ENCODE results near the gene ATPAF2. TPM values are rescaled to one million over a fixed set of nuclear protein-coding genes. Genes with fewer than 3 reads are reported as not detected.

ATPAF2 gene
- total and polyA plus RNA-seq, 2 donors (not counting 3 experiments of a cell fraction or from before 2014, with no cell fraction given), result 23.2 to 35.7 TPM

- no peaks in the 10 kb centered on the region for H3K9me3 ChIP-seq (replicated peaks; ENCODE audit: control insufficient read depth, insufficient read depth, low read length)
- no peak overlapping the region for H3K4me3 ChIP-seq (replicated peaks in 1 of 3; ENCODE audit: insufficient read depth in 1 of 3, low read depth in 1 of 3, low read length in 3 of 3)
- intact Hi-C loops (cut with micrococcal nuclease), result no loop called here
- H2AFZ ChIP-seq (ENCODE audit: low read depth, low read length), result no peak overlapping the region
- no peak for TF ChIP-seq CTCF (IDR thresholded peaks at IDR 0.05; ENCODE audit: extremely low read depth in 1 of 2, insufficient read depth in 1 of 2, low read depth in 1 of 2, low read length in 2 of 2)
- TF ChIP-seq GATA2 (IDR thresholded peaks at IDR 0.05; ENCODE audit: insufficient read depth, insufficient read length, low read depth, low read length), result no peak
- TF ChIP-seq EZH2 (IDR thresholded peaks at IDR 0.05; ENCODE audit: borderline replicate concordance, low read depth, low read length, severe bottlenecking), result no peak
- TF ChIP-seq FOS (IDR thresholded peaks at IDR 0.05; ENCODE audit: borderline replicate concordance, insufficient read depth, low read length), result no peak
- no peak for TF ChIP-seq POLR2AphosphoS5 (IDR thresholded peaks at IDR 0.05; ENCODE audit: insufficient read depth, low read depth, low read length)
- no peak for TF ChIP-seq MAX (IDR thresholded peaks at IDR 0.05; ENCODE audit: insufficient read depth, insufficient read length)
- no peak for TF ChIP-seq MYC (IDR thresholded peaks at IDR 0.05; ENCODE audit: low read depth, low read length)
- TF ChIP-seq JUN (IDR thresholded peaks at IDR 0.05; ENCODE audit: borderline replicate concordance, insufficient read depth, insufficient read length, low read depth), result no peak
- TF ChIP-seq POLR2A (IDR thresholded peaks at IDR 0.05; ENCODE audit: low read depth, low read length), result no peak
- H3K4me2 ChIP-seq (ENCODE audit: insufficient read depth, low read length), result no peak overlapping the region
- no peaks in the 10 kb centered on the region for H3K27me3 ChIP-seq (ENCODE audit: control insufficient read depth in 2 of 2, insufficient read depth in 2 of 2, low read length in 2 of 2)
- H3K79me2 ChIP-seq (ENCODE audit: control insufficient read depth, insufficient read depth, low read length), result peaks cover 7% of the 10 kb centered on the region
- no peaks in the 10 kb centered on the region for H3K9me1 ChIP-seq (replicated peaks; ENCODE audit: control insufficient read depth, extremely low read depth, insufficient read depth, low read length)
- peaks cover 0 to 2% of the 10 kb centered on the region in 2 experiments for H3K36me3 ChIP-seq (ENCODE audit: control insufficient read depth in 2 of 2, extremely low read depth in 1 of 2, insufficient read depth in 2 of 2, low read length in 2 of 2)
- no peaks in the 10 kb centered on the region for H4K20me1 ChIP-seq (replicated peaks; ENCODE audit: control insufficient read depth, extremely low read depth, insufficient read depth, low read length)
- ChIA-PET POLR2A (no interaction called here), CTCF (no interaction called here)
- no peak overlapping the region for H3K9ac ChIP-seq (replicated peaks; ENCODE audit: extremely low read depth, insufficient read depth, low read length)
- BruUV-seq (replicated peaks), result no TSS peak
- FAIRE-seq (no peak), DNase-seq (ENCODE audit: low read depth, low spot score) (no peak)
- H3K27ac ChIP-seq (ENCODE audit: insufficient read depth, low read depth, low read length), result no peak overlapping the region
- H3K4me1 ChIP-seq (ENCODE audit: control insufficient read depth, extremely low read depth, insufficient read depth, low read length), result peaks cover 15% of the 10 kb centered on the region
- dilution Hi-C loops (cut with MboI; ENCODE audit: extremely low pct_ligation_motif_present, low sequenced_read_pairs), result loop anchor here (25.0 kb wide), 1 partner anchor 156 kb away; no protein-coding TSS in a partner anchor
Observed at GRCh38 chr17:18042983-18043382, 4.0 kb upstream of the ATPAF2 start.

All from endothelial cell of umbilical vein (primary cell).